ENCODE data around the gene ZC3H6.
"Not testable (repeated sequence)": the region's sequence is repeated elsewhere in the genome, so short reads cannot be mapped to it uniquely, and the experiment has no call there.

The ZC3H6 gene

DNA sequence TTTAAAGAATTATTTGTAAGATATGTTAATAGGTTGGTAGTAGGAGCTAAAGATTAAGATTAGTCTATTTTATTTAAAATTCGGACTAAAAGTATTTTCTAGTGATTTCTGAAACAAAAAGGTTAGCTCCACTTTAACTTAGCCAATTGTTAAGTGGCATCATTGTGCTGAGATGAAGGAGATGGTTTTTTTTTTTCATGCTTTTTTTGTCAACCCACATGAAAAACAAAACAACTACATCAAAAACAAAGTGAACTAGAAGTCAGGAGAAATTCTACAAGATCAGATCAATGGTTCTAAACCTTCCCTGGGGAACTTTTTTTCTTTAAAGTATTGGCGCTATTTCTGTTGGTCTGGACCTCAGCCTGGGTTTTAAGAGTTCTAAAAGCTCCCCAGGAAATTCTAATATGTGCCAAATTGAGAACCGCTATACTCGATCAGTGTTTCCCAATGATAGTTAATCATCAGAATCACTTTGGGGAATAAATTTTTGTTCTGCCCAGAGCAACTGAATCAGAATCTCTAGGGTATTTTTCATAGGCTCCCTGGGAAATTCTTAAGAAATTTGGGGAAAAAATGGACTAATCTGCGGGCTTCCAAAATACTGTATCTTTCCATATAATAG, 2.3 kb downstream of the ZC3H6 start:
- no peak for DNase-seq (ENCODE audit: low read depth)
- no peak for TF ChIP-seq POLR2A (IDR thresholded peaks at IDR 0.05; ENCODE audit: extremely low read depth, insufficient read length)
- no peak overlapping the region for H3K4me3 ChIP-seq (ENCODE audit: low read depth, low read length)

- H3K4me3 ChIP-seq (ENCODE audit: low read depth, low read length); DNase-seq (ENCODE audit: low read depth): not testable (repeated sequence)
Measured at GRCh38 chr2:112282066-112282465, 6.7 kb downstream of the ZC3H6 start.

DNA sequence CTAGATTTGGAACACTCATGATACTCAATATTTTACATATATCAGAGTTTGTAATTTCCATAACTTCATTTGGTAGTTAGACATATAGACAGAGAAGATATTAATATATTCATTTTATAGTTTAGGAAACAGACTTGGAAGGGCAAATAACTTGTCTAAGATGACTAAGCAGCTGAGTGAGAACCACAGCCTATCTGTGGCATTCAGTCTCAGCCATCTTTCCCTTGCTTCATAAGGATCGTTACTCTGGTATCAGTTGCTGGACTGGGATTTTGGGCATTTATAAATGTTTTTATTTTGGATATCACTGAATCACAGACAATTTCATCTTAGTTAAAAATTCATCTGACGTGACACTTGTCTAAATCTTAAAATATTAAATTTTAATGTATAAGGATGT, 8.1 kb downstream of the ZC3H6 start:
- H3K4me3 ChIP-seq (ENCODE audit: low read depth, low read length); DNase-seq (ENCODE audit: low read depth): not testable (repeated sequence)

- no peak for DNase-seq (ENCODE audit: low read depth)
- TF ChIP-seq MYC (IDR thresholded peaks at IDR 0.05; ENCODE audit: low read depth, low read length) (no peak), MAX (IDR thresholded peaks at IDR 0.05; ENCODE audit: low read depth, low read length) (no peak), POLR2A (IDR thresholded peaks at IDR 0.05; ENCODE audit: extremely low read depth, insufficient read length) (no peak)
- TF ChIP-seq, protein P1, sequence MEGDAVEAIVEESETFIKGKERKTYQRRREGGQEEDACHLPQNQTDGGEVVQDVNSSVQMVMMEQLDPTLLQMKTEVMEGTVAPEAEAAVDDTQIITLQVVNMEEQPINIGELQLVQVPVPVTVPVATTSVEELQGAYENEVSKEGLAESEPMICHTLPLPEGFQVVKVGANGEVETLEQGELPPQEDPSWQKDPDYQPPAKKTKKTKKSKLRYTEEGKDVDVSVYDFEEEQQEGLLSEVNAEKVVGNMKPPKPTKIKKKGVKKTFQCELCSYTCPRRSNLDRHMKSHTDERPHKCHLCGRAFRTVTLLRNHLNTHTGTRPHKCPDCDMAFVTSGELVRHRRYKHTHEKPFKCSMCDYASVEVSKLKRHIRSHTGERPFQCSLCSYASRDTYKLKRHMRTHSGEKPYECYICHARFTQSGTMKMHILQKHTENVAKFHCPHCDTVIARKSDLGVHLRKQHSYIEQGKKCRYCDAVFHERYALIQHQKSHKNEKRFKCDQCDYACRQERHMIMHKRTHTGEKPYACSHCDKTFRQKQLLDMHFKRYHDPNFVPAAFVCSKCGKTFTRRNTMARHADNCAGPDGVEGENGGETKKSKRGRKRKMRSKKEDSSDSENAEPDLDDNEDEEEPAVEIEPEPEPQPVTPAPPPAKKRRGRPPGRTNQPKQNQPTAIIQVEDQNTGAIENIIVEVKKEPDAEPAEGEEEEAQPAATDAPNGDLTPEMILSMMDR (IDR thresholded peaks at IDR 0.05; ENCODE audit: low read depth, low read length), result no peak
- no peak overlapping the region for H3K4me3 ChIP-seq (ENCODE audit: low read depth, low read length)
Measured at GRCh38 chr2:112290088-112290487, 14.7 kb downstream of the ZC3H6 start.

GRCh38 chr2:112290648-112291047, 15.3 kb downstream of the ZC3H6 start:
- no peak for TF ChIP-seq POLR2A (IDR thresholded peaks at IDR 0.05; ENCODE audit: extremely low read depth, insufficient read length)
- TF ChIP-seq MAX (IDR thresholded peaks at IDR 0.05; ENCODE audit: low read depth, low read length), result no peak
- no peak for TF ChIP-seq MYC (IDR thresholded peaks at IDR 0.05; ENCODE audit: low read depth, low read length)
- TF ChIP-seq, protein P1 (IDR thresholded peaks at IDR 0.05; ENCODE audit: low read depth, low read length), result no peak
- no peak overlapping the region for H3K4me3 ChIP-seq (ENCODE audit: low read depth, low read length)
- DNase-seq (ENCODE audit: low read depth), result no peak

DNA sequence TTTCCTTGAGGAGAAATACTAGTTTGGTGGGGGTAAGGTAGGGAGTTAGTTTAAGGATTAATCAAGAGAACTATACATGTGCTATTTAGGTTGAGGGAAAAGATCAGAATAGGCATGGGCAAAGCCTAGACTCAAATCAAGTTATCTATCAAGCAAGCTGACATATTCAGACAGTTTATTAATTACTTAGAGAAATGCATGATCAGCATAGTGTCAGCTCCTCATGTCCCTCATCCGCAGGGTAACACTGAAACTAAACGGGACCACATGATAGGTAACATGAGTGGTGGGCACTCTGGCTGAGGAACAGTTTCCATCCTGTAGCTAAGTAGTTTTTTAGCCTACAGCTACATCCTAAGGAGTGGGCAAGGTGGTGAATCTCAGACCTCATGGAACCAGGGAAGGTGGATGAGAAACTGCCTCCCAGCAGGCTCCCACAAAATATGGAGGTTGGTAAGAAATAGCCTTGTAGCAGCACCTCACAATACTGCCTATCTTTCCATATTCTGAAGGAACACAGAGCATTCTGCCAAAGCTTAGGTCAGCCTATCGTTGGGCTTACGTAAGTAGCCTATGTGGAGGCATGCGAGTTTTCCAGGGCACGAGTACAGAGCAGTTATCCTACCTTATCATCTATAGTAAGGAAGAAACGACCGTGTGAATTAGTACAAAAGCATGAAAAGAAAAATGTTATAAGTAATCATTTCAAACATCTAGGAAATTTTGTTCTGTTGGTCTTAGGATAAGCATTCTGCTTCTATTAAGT, 18.4 kb downstream of the ZC3H6 start:
- no peak overlapping the region for H3K4me3 ChIP-seq (ENCODE audit: low read depth, low read length)
- no peak for DNase-seq (ENCODE audit: low read depth)
- no peak for TF ChIP-seq POLR2A (IDR thresholded peaks at IDR 0.05; ENCODE audit: extremely low read depth, insufficient read length)
- TF ChIP-seq, protein P1 (IDR thresholded peaks at IDR 0.05; ENCODE audit: low read depth, low read length), result no peak
- TF ChIP-seq MYC (IDR thresholded peaks at IDR 0.05; ENCODE audit: low read depth, low read length), result no peak
- no peak for TF ChIP-seq MAX (IDR thresholded peaks at IDR 0.05; ENCODE audit: low read depth, low read length)

DNA sequence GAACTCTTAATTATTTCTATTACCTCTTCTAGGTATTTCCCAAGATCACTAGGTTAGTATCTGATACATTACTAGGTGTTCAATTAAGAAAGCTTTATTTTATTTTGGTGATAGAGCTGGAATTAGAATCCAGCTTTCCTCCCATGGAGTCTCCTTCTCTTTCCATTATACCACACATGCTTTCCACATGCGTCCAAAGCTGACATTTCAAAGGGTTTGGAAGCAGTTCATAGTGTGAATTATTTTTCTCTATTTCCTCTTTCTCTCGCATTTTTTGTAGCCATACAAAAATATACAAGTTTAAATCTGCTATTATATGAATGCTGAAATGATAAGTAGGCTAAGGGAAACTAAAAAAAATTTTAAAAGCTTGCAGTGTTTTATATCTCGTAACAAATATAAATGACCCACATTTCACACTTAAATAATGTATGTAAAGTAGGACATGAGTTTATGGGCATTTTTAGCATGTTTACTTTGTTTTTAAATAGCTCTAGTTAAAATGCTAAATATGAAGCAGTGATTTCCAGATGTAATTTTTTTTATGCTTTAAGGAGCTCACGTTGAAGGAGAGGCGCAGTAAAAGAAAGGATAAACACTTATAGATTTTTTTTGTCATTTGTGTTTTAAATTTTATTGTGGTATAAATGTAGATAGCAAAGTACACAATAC, 20.1 kb downstream of the ZC3H6 start:
- no peak for DNase-seq (ENCODE audit: low read depth)
- TF ChIP-seq POLR2A (IDR thresholded peaks at IDR 0.05; ENCODE audit: extremely low read depth, insufficient read length), result no peak
- TF ChIP-seq MAX (IDR thresholded peaks at IDR 0.05; ENCODE audit: low read depth, low read length), result no peak
- TF ChIP-seq, protein P1 (IDR thresholded peaks at IDR 0.05; ENCODE audit: low read depth, low read length), result no peak
- no peak for TF ChIP-seq MYC (IDR thresholded peaks at IDR 0.05; ENCODE audit: low read depth, low read length)
- H3K4me3 ChIP-seq (ENCODE audit: low read depth, low read length), result no peak overlapping the region
